ENCODE results near the gene TAF6. TPM values are rescaled to one million over a fixed set of nuclear protein-coding genes. Genes with fewer than 3 reads are reported as not detected.
A peak's percentile ranks its signal among the peaks of the same experiment; 100 is the strongest.

TAF6 gene
- total and polyA plus RNA-seq, 2 experiments from 2014 or later, result 56.3 to 141 TPM

DNA sequence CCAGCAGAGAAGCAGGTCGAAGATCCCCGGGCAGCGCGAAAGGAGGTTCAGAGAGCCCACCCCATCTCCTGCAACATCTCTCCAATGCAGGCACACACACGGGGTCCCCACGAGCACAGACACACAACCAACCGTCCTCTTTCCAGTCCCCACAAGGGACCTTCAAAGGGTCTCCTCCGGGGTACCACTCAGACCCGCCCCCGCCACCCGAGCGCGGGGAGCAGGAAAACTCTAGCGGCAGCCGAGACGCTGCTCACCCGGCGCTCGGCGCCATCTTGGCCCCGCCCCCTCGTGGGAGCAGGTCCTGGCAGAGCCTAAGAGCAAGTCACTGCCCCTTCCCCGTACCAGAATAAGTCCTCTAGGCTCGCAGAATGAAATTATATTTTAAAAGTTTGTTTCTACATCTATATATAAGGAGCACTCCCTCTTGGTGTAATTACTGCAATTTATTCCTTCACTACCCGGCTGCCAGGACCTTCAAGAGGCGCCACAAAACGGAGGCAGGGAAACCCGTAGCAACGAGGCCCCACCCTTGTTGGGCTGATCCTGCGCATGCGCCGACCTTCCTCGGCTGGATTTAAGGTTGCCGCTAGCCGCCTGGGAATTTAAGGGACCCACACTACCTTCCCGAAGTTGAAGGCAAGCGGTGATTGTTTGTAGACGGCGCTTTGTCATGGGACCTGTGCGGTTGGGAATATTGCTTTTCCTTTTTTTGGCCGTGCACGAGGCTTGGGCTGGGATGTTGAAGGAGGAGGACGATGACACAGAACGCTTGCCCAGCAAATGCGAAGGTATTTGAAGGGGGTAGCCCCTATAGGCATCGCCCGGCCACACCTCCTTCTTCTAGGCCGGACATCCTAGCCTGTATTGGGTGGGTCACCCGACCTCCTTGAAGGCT, at the start of gene TAF6, which contains the start of gene CNPY4 (continued):
- TF ChIP-seq, protein P1, sequence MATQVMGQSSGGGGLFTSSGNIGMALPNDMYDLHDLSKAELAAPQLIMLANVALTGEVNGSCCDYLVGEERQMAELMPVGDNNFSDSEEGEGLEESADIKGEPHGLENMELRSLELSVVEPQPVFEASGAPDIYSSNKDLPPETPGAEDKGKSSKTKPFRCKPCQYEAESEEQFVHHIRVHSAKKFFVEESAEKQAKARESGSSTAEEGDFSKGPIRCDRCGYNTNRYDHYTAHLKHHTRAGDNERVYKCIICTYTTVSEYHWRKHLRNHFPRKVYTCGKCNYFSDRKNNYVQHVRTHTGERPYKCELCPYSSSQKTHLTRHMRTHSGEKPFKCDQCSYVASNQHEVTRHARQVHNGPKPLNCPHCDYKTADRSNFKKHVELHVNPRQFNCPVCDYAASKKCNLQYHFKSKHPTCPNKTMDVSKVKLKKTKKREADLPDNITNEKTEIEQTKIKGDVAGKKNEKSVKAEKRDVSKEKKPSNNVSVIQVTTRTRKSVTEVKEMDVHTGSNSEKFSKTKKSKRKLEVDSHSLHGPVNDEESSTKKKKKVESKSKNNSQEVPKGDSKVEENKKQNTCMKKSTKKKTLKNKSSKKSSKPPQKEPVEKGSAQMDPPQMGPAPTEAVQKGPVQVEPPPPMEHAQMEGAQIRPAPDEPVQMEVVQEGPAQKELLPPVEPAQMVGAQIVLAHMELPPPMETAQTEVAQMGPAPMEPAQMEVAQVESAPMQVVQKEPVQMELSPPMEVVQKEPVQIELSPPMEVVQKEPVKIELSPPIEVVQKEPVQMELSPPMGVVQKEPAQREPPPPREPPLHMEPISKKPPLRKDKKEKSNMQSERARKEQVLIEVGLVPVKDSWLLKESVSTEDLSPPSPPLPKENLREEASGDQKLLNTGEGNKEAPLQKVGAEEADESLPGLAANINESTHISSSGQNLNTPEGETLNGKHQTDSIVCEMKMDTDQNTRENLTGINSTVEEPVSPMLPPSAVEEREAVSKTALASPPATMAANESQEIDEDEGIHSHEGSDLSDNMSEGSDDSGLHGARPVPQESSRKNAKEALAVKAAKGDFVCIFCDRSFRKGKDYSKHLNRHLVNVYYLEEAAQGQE (IDR thresholded peaks at IDR 0.05; ENCODE audit: unreplicated experiment), result no peak

DNA sequence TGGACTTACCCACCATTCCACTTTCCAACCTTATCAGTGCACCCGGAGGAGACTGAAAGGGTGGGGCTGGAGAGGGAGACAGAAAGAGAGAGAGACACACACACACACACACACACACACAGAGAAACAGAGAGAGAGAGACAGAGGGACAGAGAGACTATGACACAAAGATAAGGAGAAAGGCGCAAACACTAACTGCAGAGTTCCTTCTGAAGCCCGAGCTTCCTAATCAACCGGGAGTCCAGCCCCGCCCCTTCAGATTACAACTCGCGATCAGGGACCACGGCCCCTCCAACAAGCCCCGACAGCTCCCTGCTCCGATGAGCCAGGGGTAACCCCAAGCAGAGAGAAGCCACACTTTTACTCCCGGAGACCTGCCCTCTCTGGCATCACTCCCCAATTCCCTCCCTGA, 48.8 kb upstream of the TAF6 start:
- peak overlapping the region; percentile 57 for H2AFZ ChIP-seq
- ATAC-seq, result peak; percentile 4
- peak; percentile 63 for DNase-seq (ENCODE audit: low spot score)
- H3K36me3 ChIP-seq (ENCODE audit: insufficient read depth), result no peaks in the 10 kb centered on the region
- no peaks in the 10 kb centered on the region for H3K79me2 ChIP-seq (replicated peaks; ENCODE audit: insufficient read depth)
- no peaks in the 10 kb centered on the region; the same call in 1 of the 2 replicates for H4K20me1 ChIP-seq (replicated peaks; ENCODE audit: insufficient read depth)
- H3K4me2 ChIP-seq, result peak overlapping the region; percentile 90
- peaks cover 16% of the 10 kb centered on the region for H3K27me3 ChIP-seq (ENCODE audit: insufficient read depth)
- peak overlapping the region; percentile 73 for H3K4me3 ChIP-seq
- H3K36me3 Mint-ChIP-seq (ENCODE audit: low read depth), result no peaks in the 10 kb centered on the region; the same call in 2 of the 3 replicates
- no peak overlapping the region for H3K27ac Mint-ChIP-seq
- H3K4me1 Mint-ChIP-seq, result peaks cover 50% of the 10 kb centered on the region
- peaks cover 43% of the 10 kb centered on the region for H3K27me3 Mint-ChIP-seq (ENCODE audit: insufficient read depth, low read depth, poor library complexity)
- peaks cover 35% of the 10 kb centered on the region for H3K4me1 ChIP-seq (ENCODE audit: insufficient read depth)
- peaks cover 28% of the 10 kb centered on the region for H3F3A ChIP-seq (replicated peaks; ENCODE audit: low read depth)
- H3K9me2 ChIP-seq (ENCODE audit: insufficient read depth), result no peaks in the 10 kb centered on the region
- H3K9me3 Mint-ChIP-seq, result no peaks in the 10 kb centered on the region
- H3K27ac ChIP-seq (ENCODE audit: low read depth), result no peak overlapping the region
- peak overlapping the region; percentile 83 for H3K4me3 Mint-ChIP-seq
- TF ChIP-seq NANOG (IDR thresholded peaks at IDR 0.05; ENCODE audit: borderline replicate concordance), result no peak
- no peak for TF ChIP-seq JUNB (IDR thresholded peaks at IDR 0.05; ENCODE audit: unreplicated experiment)
- TF ChIP-seq ZNF331 (CRISPR knock-in tag; IDR thresholded peaks at IDR 0.05; ENCODE audit: low read depth), result no peak
- no peak for TF ChIP-seq STAT1 (IDR thresholded peaks at IDR 0.05; ENCODE audit: unreplicated experiment)
- TF ChIP-seq, protein P1 (IDR thresholded peaks at IDR 0.05; ENCODE audit: unreplicated experiment), result no peak
- no peak for TF ChIP-seq POLR2AphosphoS5 (IDR thresholded peaks at IDR 0.05; ENCODE audit: low read depth)
- no peak for TF ChIP-seq CTCF (conservative IDR thresholded peaks at IDR 0.05; ENCODE audit: low read depth in 2 of 2)
- TF ChIP-seq, protein P2, sequence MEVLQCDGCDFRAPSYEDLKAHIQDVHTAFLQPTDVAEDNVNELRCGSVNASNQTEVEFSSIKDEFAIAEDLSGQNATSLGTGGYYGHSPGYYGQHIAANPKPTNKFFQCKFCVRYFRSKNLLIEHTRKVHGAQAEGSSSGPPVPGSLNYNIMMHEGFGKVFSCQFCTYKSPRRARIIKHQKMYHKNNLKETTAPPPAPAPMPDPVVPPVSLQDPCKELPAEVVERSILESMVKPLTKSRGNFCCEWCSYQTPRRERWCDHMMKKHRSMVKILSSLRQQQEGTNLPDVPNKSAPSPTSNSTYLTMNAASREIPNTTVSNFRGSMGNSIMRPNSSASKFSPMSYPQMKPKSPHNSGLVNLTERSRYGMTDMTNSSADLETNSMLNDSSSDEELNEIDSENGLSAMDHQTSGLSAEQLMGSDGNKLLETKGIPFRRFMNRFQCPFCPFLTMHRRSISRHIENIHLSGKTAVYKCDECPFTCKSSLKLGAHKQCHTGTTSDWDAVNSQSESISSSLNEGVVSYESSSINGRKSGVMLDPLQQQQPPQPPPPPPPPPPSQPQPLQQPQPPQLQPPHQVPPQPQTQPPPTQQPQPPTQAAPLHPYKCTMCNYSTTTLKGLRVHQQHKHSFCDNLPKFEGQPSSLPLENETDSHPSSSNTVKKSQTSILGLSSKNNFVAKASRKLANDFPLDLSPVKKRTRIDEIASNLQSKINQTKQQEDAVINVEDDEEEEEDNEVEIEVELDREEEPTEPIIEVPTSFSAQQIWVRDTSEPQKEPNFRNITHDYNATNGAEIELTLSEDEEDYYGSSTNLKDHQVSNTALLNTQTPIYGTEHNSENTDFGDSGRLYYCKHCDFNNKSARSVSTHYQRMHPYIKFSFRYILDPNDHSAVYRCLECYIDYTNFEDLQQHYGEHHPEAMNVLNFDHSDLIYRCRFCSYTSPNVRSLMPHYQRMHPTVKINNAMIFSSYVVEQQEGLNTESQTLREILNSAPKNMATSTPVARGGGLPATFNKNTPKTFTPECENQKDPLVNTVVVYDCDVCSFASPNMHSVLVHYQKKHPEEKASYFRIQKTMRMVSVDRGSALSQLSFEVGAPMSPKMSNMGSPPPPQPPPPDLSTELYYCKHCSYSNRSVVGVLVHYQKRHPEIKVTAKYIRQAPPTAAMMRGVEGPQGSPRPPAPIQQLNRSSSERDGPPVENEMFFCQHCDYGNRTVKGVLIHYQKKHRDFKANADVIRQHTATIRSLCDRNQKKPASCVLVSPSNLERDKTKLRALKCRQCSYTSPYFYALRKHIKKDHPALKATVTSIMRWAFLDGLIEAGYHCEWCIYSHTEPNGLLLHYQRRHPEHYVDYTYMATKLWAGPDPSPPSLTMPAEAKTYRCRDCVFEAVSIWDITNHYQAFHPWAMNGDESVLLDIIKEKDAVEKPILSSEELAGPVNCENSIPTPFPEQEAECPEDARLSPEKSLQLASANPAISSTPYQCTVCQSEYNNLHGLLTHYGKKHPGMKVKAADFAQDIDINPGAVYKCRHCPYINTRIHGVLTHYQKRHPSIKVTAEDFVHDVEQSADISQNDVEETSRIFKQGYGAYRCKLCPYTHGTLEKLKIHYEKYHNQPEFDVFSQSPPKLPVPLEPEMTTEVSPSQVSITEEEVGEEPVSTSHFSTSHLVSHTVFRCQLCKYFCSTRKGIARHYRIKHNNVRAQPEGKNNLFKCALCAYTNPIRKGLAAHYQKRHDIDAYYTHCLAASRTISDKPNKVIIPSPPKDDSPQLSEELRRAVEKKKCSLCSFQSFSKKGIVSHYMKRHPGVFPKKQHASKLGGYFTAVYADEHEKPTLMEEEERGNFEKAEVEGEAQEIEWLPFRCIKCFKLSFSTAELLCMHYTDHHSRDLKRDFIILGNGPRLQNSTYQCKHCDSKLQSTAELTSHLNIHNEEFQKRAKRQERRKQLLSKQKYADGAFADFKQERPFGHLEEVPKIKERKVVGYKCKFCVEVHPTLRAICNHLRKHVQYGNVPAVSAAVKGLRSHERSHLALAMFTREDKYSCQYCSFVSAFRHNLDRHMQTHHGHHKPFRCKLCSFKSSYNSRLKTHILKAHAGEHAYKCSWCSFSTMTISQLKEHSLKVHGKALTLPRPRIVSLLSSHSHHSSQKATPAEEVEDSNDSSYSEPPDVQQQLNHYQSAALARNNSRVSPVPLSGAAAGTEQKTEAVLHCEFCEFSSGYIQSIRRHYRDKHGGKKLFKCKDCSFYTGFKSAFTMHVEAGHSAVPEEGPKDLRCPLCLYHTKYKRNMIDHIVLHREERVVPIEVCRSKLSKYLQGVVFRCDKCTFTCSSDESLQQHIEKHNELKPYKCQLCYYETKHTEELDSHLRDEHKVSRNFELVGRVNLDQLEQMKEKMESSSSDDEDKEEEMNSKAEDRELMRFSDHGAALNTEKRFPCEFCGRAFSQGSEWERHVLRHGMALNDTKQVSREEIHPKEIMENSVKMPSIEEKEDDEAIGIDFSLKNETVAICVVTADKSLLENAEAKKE (CRISPR knock-in tag; IDR thresholded peaks at IDR 0.05), result no peak
